ENCODE measurements around the gene COL6A5.

GRCh38 chr3:130433306-130433705 lies 87.8 kb downstream of the COL6A5 start:
- TF ChIP-seq YY1 (IDR thresholded peaks at IDR 0.05; ENCODE audit: insufficient read depth, insufficient read length) (no peak), ZNF274 (IDR thresholded peaks at IDR 0.05; ENCODE audit: low read depth, low read length) (no peak), SUZ12 (IDR thresholded peaks at IDR 0.05; ENCODE audit: extremely low read depth, insufficient read depth, insufficient read length) (no peak)

Data from NT2/D1 (cell line).